Measurements from ENCODE around the gene CCDC116. TPM values are rescaled to one million over a fixed set of nuclear protein-coding genes. Genes with fewer than 3 reads are reported as not detected.

The CCDC116 gene
- total RNA-seq, 1 donor from 2014 or later, result not detected

- Histone ChIP-seq H3K4me1 (peaks cover 9 to 12% of the 10 kb centered on the region in 2 donors), H3K27ac (no peak overlapping the region), H3K4me3 (peak overlapping the region; percentile 52 to 69), H3K27me3 (no peaks in the 10 kb centered on the region), H3K9me3 (no peaks in the 10 kb centered on the region), H3K36me3 (peaks cover 0 to 5% of the 10 kb centered on the region in 2 donors)
- TF ChIP-seq, protein P1, sequence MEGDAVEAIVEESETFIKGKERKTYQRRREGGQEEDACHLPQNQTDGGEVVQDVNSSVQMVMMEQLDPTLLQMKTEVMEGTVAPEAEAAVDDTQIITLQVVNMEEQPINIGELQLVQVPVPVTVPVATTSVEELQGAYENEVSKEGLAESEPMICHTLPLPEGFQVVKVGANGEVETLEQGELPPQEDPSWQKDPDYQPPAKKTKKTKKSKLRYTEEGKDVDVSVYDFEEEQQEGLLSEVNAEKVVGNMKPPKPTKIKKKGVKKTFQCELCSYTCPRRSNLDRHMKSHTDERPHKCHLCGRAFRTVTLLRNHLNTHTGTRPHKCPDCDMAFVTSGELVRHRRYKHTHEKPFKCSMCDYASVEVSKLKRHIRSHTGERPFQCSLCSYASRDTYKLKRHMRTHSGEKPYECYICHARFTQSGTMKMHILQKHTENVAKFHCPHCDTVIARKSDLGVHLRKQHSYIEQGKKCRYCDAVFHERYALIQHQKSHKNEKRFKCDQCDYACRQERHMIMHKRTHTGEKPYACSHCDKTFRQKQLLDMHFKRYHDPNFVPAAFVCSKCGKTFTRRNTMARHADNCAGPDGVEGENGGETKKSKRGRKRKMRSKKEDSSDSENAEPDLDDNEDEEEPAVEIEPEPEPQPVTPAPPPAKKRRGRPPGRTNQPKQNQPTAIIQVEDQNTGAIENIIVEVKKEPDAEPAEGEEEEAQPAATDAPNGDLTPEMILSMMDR (IDR thresholded peaks at IDR 0.05), result no peak
- intact Hi-C loops (cut with DNase I), result no loop called here
- DNase-seq (ENCODE audit: low spot score in 2 of 2), result no peak
These were observed 20.3 kb downstream of the CCDC116 start for GRCh38 chr22:21652547-21653545.

DNA sequence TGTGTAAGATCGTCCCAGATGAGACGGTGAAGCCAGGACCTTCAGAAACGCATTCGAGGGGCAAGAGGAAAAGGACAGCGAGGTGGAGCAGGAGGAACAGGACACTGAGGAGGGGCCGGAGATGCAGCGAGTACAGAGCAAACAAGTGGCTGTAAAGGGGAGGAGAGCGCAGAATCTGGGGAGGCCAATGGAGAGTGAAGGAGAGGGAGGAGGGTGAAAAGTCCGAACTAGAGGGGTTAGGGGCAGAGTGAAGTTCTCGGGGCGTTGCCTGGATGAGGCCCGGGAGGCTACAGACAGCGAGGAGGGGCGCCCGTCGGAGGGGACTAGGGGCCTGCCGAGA lies 24.4 kb downstream of the CCDC116 start:
- H3K36me3 ChIP-seq, result no peaks in the 10 kb centered on the region
- intact Hi-C loops (cut with DNase I), result no loop called here
- TF ChIP-seq, protein P1 (IDR thresholded peaks at IDR 0.05), result no peak
- no peaks in the 10 kb centered on the region for H3K9me3 ChIP-seq
- no peak for DNase-seq (ENCODE audit: low spot score in 2 of 2)
- no peak overlapping the region for H3K27ac ChIP-seq
- H3K4me3 ChIP-seq, result peak overlapping the region; percentile 56 to 78
- H3K4me1 ChIP-seq, result peaks cover 4 to 7% of the 10 kb centered on the region in 2 donors
- no peaks in the 10 kb centered on the region for H3K27me3 ChIP-seq

- Histone ChIP-seq H3K9me3 (no peaks in the 10 kb centered on the region), H3K36me3 (no peaks in the 10 kb centered on the region), H3K27me3 (no peaks in the 10 kb centered on the region), H3K27ac (no peak overlapping the region), H3K4me1 (peaks cover 4 to 5% of the 10 kb centered on the region in 2 donors), H3K4me3 (peak overlapping the region; percentile 56 to 78)
- DNase-seq (ENCODE audit: low spot score in 2 of 2), result peak in 1 of 2 donors; percentile 79
- TF ChIP-seq, protein P1 (IDR thresholded peaks at IDR 0.05), result peak in 2 of 3 experiments; percentile 3 to 32
- intact Hi-C loops (cut with DNase I), result no loop called here
These were observed 24.9 kb downstream of the CCDC116 start for GRCh38 chr22:21657360-21658032.

DNA sequence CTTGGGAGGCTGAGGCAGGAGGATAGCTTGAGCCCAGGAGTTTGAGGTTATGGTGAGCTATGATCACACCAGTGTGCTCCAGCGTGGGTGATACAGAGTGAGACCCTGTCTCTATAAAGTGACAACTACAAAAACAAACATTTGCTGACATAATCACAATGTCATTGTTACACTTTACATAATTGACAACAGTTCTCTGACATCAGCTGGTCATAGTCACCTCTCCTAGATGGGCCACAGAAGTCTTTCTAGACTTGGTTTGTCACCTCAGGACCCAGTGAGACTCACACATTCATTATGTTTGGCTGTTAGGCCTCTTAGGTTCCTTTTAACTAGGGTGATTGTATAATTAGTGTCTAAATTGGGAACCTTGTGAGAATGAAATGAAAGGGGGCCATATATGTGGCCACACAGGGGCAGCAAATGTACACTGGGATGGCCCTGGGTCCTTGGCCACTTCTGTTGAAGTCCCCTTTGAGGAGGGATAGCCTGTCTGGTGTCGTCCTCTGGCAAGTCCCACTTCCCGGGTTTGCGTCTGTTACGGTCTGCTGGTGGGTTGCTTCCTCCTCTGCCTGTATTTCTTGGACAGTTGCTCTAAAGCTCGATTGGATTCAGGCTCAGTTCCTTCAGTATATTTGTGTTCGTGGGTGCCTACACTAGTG lies 27.4 kb downstream of the CCDC116 start:
- H3K36me3 ChIP-seq, result no peaks in the 10 kb centered on the region
- intact Hi-C loops (cut with DNase I), result loop anchor here (10.0 kb wide), 1 partner anchor 615 kb away; the partner anchor contains the start of gene LRRC74B
- no peak overlapping the region for H3K4me3 ChIP-seq
- no peaks in the 10 kb centered on the region for H3K27me3 ChIP-seq
- TF ChIP-seq, protein P1 (IDR thresholded peaks at IDR 0.05), result no peak
- no peaks in the 10 kb centered on the region for H3K9me3 ChIP-seq
- peaks cover 2 to 4% of the 10 kb centered on the region in 2 donors for H3K4me1 ChIP-seq
- DNase-seq (ENCODE audit: low spot score in 2 of 2), result no peak
- H3K27ac ChIP-seq, result no peak overlapping the region

GRCh38 chr22:21660904-21661303 lies 28.3 kb downstream of the CCDC116 start:
- Histone ChIP-seq H3K4me1 (peaks cover 4 to 6% of the 10 kb centered on the region in 2 donors), H3K9me3 (no peaks in the 10 kb centered on the region), H3K36me3 (no peaks in the 10 kb centered on the region), H3K27ac (no peak overlapping the region), H3K4me3 (no peak overlapping the region), H3K27me3 (no peaks in the 10 kb centered on the region)
- DNase-seq (ENCODE audit: low spot score in 2 of 2), result no peak
- TF ChIP-seq, protein P1 (IDR thresholded peaks at IDR 0.05), result no peak
- intact Hi-C loops (cut with DNase I), result loop anchor here (10.0 kb wide), 1 partner anchor 616 kb away; the partner anchor contains the start of gene LRRC74B

All from ascending aorta (tissue), 2 donors.